ENCODE results near the gene TSTD1.
"Not testable (repeated sequence)": the region's sequence is repeated elsewhere in the genome, so short reads cannot be mapped to it uniquely, and the experiment has no call there.

Gene TSTD1

GRCh38 chr1:161029466-161029865 is 9.3 kb downstream of the TSTD1 start:
- H3K27ac Mint-ChIP-seq, H3K4me3 Mint-ChIP-seq, H3K27me3 Mint-ChIP-seq, H3K9me3 Mint-ChIP-seq: not testable (repeated sequence)
- peaks cover 24% of the 10 kb centered on the region for H3K36me3 Mint-ChIP-seq
- H3K4me1 Mint-ChIP-seq: peaks cover 37% of the 10 kb centered on the region

DNA sequence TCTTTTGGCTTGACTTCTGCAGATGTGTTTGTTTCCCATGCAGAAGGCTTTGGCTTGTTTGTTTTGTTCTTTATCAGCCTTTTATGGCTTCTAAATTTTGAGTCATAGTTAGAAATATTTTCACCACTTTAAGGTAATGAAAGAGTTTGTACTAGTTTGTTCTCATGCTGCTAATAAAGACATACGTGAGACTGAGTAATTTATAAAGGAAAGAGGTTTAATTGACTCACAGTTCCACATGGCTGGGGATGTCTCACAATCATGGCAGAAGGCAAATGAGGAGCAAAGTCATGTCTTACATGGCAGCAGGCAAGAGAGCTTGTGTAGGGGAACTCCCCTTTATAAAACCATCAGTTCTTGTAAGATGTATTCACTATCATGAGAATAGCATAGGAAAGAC is 11.8 kb downstream of the TSTD1 start:
- H3K9me3 Mint-ChIP-seq, H3K27me3 Mint-ChIP-seq: not testable (repeated sequence)
- peaks cover 20% of the 10 kb centered on the region for H3K36me3 Mint-ChIP-seq
- H3K4me3 Mint-ChIP-seq: peak overlapping the region; percentile 19
- peaks cover 31% of the 10 kb centered on the region for H3K4me1 Mint-ChIP-seq
- H3K27ac Mint-ChIP-seq: peak overlapping the region; percentile 79

GRCh38 chr1:161022432-161022831 is 16.3 kb downstream of the TSTD1 start:
- H3K4me3 Mint-ChIP-seq: peak overlapping the region; percentile 86
- H3K27ac Mint-ChIP-seq, H3K9me3 Mint-ChIP-seq, H3K27me3 Mint-ChIP-seq: not testable (repeated sequence)
- H3K36me3 Mint-ChIP-seq: peaks cover 11% of the 10 kb centered on the region
- H3K4me1 Mint-ChIP-seq: peaks cover 64% of the 10 kb centered on the region

DNA sequence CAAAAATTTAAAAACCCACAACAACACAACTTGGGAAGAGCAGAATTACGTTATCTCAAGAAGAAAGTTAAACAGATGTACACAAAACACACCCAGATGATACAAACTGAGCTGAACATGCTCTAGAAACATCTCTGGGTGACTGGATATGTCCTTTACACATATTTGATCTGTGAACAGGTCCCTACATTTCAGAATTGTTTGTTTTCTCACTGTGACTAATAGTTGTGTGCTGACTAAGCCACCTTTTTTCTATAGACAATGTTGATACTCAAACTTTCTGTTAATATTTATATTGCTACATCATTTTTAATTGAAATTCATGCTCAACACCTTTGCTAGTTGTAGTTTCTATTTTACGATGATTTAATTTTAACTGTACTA is 16.8 kb downstream of the TSTD1 start:
- Mint-ChIP-seq H3K27me3 (no peaks in the 10 kb centered on the region), H3K4me3 (peak overlapping the region; percentile 86), H3K9me3 (no peaks in the 10 kb centered on the region), H3K36me3 (peaks cover 8% of the 10 kb centered on the region), H3K27ac (no peak overlapping the region), H3K4me1 (peaks cover 61% of the 10 kb centered on the region)

GRCh38 chr1:161021165-161021969 is 17.4 kb downstream of the TSTD1 start:
- H3K4me1 Mint-ChIP-seq: peaks cover 61% of the 10 kb centered on the region
- H3K4me3 Mint-ChIP-seq: peak overlapping the region; percentile 86
- H3K27me3 Mint-ChIP-seq: no peaks in the 10 kb centered on the region
- no peaks in the 10 kb centered on the region for H3K9me3 Mint-ChIP-seq
- H3K36me3 Mint-ChIP-seq: peaks cover 5% of the 10 kb centered on the region
- H3K27ac Mint-ChIP-seq: peak overlapping the region; percentile 87

- H3K9me3 Mint-ChIP-seq: no peaks in the 10 kb centered on the region
- H3K4me3 Mint-ChIP-seq: peak within 1 kb of the TSS; percentile 86
- peaks cover 61% of the 10 kb centered on the region for H3K4me1 Mint-ChIP-seq
- peaks cover 5% of the 10 kb centered on the region for H3K36me3 Mint-ChIP-seq
- H3K27me3 Mint-ChIP-seq: no peaks in the 10 kb centered on the region
- peak within 1 kb of the TSS; percentile 87 for H3K27ac Mint-ChIP-seq
These were observed 18.1 kb downstream of the TSTD1 start, which contains the start of gene F11R for GRCh38 chr1:161020509-161021164. TSS of gene F11R (minus strand) at chr1:161021152. CDS start at chr1:161021073, 79 bp downstream.

- Mint-ChIP-seq H3K27ac (peak overlapping the region; percentile 73), H3K27me3 (no peaks in the 10 kb centered on the region), H3K4me1 (peaks cover 55% of the 10 kb centered on the region), H3K9me3 (no peaks in the 10 kb centered on the region), H3K36me3 (peaks cover 1% of the 10 kb centered on the region), H3K4me3 (peak overlapping the region; percentile 86)
These were observed 18.8 kb downstream of the TSTD1 start for GRCh38 chr1:161019751-161020495.

GRCh38 chr1:161019111-161019660 is 19.6 kb downstream of the TSTD1 start:
- Mint-ChIP-seq H3K27ac (peak overlapping the region; percentile 8), H3K4me1 (peaks cover 54% of the 10 kb centered on the region), H3K4me3 (peak overlapping the region; percentile 86)
- not testable (repeated sequence) for H3K9me3 Mint-ChIP-seq, H3K27me3 Mint-ChIP-seq, H3K36me3 Mint-ChIP-seq

DNA sequence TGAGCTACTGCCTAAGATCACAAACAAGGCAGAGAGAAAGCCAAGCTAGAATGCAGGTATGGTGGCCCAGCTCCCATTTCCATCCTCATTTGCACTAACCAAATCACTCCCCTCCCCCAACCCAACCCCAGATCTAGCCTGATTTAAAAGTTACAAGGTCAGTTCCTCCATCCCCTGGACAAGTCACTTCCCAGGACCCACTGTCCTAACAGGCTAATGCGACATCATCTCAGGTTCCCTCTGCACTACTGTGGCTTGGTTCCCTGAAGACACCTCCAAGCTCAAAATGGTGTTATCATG is 20.2 kb downstream of the TSTD1 start:
- H3K27ac Mint-ChIP-seq: no peak overlapping the region
- peaks cover 60% of the 10 kb centered on the region for H3K4me1 Mint-ChIP-seq
- H3K4me3 Mint-ChIP-seq: no peak overlapping the region
- H3K27me3 Mint-ChIP-seq: no peaks in the 10 kb centered on the region
- H3K9me3 Mint-ChIP-seq: no peaks in the 10 kb centered on the region
- no peaks in the 10 kb centered on the region for H3K36me3 Mint-ChIP-seq

DNA sequence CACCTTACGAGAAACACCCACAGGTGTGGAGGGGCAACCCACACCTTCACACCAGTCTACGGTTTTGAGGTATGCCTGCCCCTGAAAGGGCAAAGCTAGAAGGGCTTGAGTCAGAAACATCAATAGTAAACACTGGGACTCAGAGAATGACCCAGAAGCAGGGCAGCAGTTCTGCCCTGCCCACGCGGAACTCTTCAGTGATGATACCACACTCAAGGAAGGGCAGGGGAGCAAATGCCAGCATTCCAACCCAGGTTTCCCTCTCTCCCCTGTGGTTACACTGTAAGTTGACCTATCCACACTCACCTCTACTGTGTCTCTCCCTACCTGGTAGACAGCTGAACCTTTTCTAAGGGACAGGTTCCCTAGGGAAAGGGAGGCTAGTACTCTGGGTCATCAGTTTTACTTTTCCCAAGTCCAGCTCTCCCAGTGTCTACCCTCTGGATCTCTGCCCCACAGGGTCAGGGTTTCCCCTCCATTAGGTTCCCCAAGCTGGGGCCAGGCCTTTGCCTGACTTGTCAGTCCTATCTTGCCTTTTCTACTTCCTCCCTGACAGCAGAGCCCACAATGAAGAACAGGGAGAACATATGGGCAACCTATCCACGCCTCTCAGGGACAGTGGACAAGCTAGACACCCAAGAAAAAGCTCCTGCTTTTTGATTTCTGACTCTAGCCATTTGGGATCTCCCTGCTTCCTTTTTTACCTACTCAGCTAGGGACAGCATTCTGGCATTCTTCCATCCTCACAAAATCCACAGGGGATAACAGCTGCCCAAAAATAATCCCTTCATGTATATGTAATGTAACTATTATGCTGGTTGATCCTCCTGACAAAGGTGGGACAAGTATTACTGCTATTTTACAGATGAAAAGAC is 20.8 kb downstream of the TSTD1 start:
- Mint-ChIP-seq H3K27me3 (no peaks in the 10 kb centered on the region), H3K4me1 (peaks cover 66% of the 10 kb centered on the region), H3K9me3 (no peaks in the 10 kb centered on the region), H3K27ac (no peak overlapping the region), H3K4me3 (no peak overlapping the region), H3K36me3 (no peaks in the 10 kb centered on the region)

DNA sequence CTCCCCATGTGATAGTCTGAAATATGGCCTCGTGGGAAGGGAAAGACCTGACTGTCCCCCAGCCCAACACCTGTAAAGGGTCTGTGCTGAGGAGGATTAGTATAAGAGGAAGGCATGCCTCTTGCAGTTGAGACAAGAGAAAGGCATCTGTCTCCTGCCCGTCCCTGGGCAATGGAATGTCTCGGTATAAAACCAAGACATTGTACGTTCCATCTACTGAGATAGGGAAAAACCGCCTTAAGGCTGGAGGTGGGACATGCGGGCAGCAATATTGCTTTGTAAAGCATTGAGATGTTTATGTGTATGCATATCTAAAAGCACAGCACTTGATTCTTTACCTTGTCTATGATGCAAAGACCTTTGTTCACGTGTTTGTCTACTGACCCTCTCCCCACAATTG is 21.6 kb downstream of the TSTD1 start:
- H3K27ac Mint-ChIP-seq, H3K36me3 Mint-ChIP-seq, H3K27me3 Mint-ChIP-seq, H3K4me3 Mint-ChIP-seq, H3K9me3 Mint-ChIP-seq: not testable (repeated sequence)
- peaks cover 63% of the 10 kb centered on the region for H3K4me1 Mint-ChIP-seq

GRCh38 chr1:161016683-161017082 is 22.1 kb downstream of the TSTD1 start:
- H3K9me3 Mint-ChIP-seq, H3K27me3 Mint-ChIP-seq, H3K4me3 Mint-ChIP-seq, H3K36me3 Mint-ChIP-seq: not testable (repeated sequence)
- Mint-ChIP-seq H3K4me1 (peaks cover 63% of the 10 kb centered on the region), H3K27ac (peak overlapping the region; percentile 90)

- peak overlapping the region; percentile 97 for H3K27ac Mint-ChIP-seq
- H3K4me3 Mint-ChIP-seq: peak overlapping the region; percentile 82
- no peaks in the 10 kb centered on the region for H3K36me3 Mint-ChIP-seq
- H3K4me1 Mint-ChIP-seq: peaks cover 41% of the 10 kb centered on the region
- H3K27me3 Mint-ChIP-seq: no peaks in the 10 kb centered on the region
- no peaks in the 10 kb centered on the region for H3K9me3 Mint-ChIP-seq
These were observed 25.1 kb downstream of the TSTD1 start for GRCh38 chr1:161013488-161014230.

- Mint-ChIP-seq H3K27me3 (no peaks in the 10 kb centered on the region), H3K4me3 (peak overlapping the region; percentile 82), H3K36me3 (no peaks in the 10 kb centered on the region), H3K4me1 (peaks cover 38% of the 10 kb centered on the region), H3K27ac (peak overlapping the region; percentile 97), H3K9me3 (no peaks in the 10 kb centered on the region)
These were observed 25.7 kb downstream of the TSTD1 start for GRCh38 chr1:161013131-161013487.

Data from activated naive CD4-positive, alpha-beta T cell treated with anti-CD3 and anti-CD28 coated beads, Interleukin-2, amount 50 U/mL, for 24 hours (primary cell).